ENCODE data around the gene KRT5.

GRCh38 chr12:52566847-52567291, 46.7 kb upstream of the KRT5 start:
- TF ChIP-seq JUNB (CRISPR knock-in tag; IDR thresholded peaks at IDR 0.05; ENCODE audit: borderline replicate concordance) (no peak), CTCF (CRISPR knock-in tag; IDR thresholded peaks at IDR 0.05) (no peak)
